Peyer's patch (tissue), 4 donors: ENCODE results near the gene KCNMA1. TPM values are rescaled to one million over a fixed set of nuclear protein-coding genes. Genes with fewer than 3 reads are reported as not detected.

Experiments used
- DNase-seq, 3 donors: peaks; one replicate each; pipeline ENCODE4 v3.0.0-alpha.2; 2017 to 2019
- H3K27ac ChIP-seq, 4 donors: fragments of 200-600 bp; sonication (generic); one replicate each; pipeline ENCODE4 v1.5.1; 2016 to 2019
- H3K27me3 ChIP-seq, 2 donors: fragments of 200-600 bp; sonication (generic); one replicate each; pipeline ENCODE4 v1.5.1; 2019
- H3K36me3 ChIP-seq, 3 donors: fragments of 200-600 bp; sonication (generic); one replicate each; pipeline ENCODE4 v1.5.1; 2016 to 2019
- H3K4me1 ChIP-seq, 4 donors: fragments of 200-600 bp; sonication (generic); one replicate each; pipeline ENCODE4 v1.5.1; 2016 to 2019
- H3K4me3 ChIP-seq, 4 donors: fragments of 200-600 bp; sonication (generic); 1 replicate in 3 of 4; 2 replicates in 1 of 4; pipeline ENCODE4 v1.5.1; 2016 to 2019; ENCODE audit warnings: mild to moderate bottlenecking in 1 of 4
- H3K9me3 ChIP-seq, 4 donors: fragments of 200-600 bp; sonication (generic); one replicate each; pipeline ENCODE4 v1.5.1; 2016 to 2019; ENCODE audit warnings: mild to moderate bottlenecking in 1 of 4
- POLR2A ChIP-seq, 2 donors: fragments of 450-650 bp; IDR thresholded peaks; one replicate each; pipeline ENCODE4 v1.5.1; 2017; ENCODE audit warnings: antibody characterized with exemption in 2 of 2, mild to moderate bottlenecking in 2 of 2, moderate library complexity in 2 of 2
- total RNA-seq, 4 donors: library from RNA; depleted of rRNA; stranded (reverse); fragments of >200 nt; gene quantifications; one replicate each; pipeline ENCODE4 v1.1.0, GENCODE V29; 2016
- TF ChIP-seq, protein P1 (sequence below), 6 experiments: fragments of 450-650 bp in 4 of 6; fragments of 200-600 bp in 2 of 6; sonication (generic) in 1 of 6; IDR thresholded peaks; one replicate each; pipeline ENCODE4 v1.5.1; 2017 to 2019; ENCODE audit warnings: antibody characterized with exemption in 6 of 6, mild to moderate bottlenecking in 3 of 6, moderate library complexity in 1 of 6

The KCNMA1 gene
- total RNA-seq, 4 donors from 2014 or later = 17.8 to 29.1 (median 23.9) TPM

DNA sequence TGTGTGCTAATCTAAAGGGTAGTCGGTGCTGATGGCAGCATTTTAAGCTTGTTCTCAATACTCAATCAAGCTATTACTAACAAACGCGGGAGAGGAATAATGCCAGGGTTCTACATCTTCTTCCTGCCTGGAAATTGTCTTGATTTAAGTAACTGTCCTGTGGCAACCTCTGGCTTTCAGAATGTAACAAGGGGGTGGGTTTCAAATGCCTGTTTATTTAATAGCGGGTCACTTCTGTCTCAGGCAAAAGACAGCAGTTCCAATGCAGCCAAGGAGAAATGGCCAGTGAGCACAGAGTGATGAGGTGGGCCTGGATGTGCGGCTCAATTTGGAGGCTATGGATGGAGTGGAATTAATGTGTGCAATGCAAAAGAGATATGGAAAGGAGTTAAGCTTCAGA, 692.4 kb downstream of the KCNMA1 start:
- H3K27ac ChIP-seq = no peak overlapping the region
- no peak for DNase-seq
- H3K27me3 ChIP-seq = no peaks in the 10 kb centered on the region
- no peaks in the 10 kb centered on the region for H3K9me3 ChIP-seq
- H3K36me3 ChIP-seq = no peaks in the 10 kb centered on the region
- no peaks in the 10 kb centered on the region for H3K4me1 ChIP-seq
- H3K4me3 ChIP-seq = no peak overlapping the region
- TF ChIP-seq, protein P1, sequence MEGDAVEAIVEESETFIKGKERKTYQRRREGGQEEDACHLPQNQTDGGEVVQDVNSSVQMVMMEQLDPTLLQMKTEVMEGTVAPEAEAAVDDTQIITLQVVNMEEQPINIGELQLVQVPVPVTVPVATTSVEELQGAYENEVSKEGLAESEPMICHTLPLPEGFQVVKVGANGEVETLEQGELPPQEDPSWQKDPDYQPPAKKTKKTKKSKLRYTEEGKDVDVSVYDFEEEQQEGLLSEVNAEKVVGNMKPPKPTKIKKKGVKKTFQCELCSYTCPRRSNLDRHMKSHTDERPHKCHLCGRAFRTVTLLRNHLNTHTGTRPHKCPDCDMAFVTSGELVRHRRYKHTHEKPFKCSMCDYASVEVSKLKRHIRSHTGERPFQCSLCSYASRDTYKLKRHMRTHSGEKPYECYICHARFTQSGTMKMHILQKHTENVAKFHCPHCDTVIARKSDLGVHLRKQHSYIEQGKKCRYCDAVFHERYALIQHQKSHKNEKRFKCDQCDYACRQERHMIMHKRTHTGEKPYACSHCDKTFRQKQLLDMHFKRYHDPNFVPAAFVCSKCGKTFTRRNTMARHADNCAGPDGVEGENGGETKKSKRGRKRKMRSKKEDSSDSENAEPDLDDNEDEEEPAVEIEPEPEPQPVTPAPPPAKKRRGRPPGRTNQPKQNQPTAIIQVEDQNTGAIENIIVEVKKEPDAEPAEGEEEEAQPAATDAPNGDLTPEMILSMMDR (IDR thresholded peaks at IDR 0.05) = no peak
- no peak for TF ChIP-seq POLR2A (IDR thresholded peaks at IDR 0.05)

DNA sequence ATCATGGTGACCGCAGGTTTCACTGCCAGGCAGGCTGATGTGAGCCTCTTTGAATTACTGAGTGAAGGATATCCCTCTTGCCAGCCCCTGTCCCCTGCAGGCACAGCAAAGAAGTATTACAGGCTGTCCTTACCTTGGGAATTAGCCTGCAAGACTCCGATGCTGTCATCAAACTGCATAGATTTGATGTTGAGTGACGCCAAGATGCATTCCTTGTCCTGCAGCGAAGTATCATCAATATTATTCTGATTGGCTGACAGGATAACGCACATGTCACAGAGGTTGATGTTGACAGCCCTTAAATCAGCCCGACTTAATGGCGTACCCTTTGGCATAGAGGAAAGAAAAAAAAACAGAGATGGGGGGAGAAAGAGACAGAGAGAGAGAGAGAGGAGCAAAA, 693.0 kb downstream of the KCNMA1 start:
- no peaks in the 10 kb centered on the region for H3K9me3 ChIP-seq
- TF ChIP-seq, protein P1 (IDR thresholded peaks at IDR 0.05) = no peak
- TF ChIP-seq POLR2A (IDR thresholded peaks at IDR 0.05) = no peak

DNA sequence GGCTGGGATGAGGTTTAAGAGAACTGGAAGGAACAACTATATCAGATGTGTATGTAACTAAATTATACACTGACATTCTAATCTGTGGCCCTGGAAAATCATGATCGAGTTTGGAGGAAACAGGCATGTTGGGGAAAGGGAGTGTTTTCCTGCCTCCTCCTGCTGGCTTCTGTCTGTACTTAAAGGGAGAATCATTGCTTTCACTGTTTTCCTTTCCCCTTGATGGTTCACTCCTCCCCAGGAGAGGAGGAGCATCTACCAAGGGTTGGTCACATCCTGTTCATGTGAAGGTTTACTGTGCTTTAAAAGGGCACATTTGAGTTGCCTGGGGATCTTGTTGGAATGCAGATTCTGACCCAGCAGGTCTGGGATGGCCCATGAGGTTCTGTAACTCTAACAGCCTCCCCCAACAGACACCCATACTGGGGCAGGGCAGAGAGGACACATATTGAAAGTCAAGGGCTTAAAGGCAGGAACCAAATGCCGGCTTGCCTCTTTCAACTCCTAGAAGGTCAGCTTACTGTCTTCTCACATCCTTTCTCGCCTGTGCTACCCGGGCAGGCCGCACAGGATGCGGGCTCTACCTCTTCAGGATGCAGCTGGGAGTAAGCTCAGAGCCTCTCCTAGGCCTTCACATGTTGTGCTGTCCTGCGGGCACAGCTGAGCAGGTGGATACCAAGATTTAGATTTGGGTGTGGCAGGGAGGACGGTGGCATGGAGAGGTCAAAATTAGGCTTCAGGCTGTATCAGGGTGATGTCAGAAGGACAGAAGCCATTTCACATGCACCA, 694.8 kb downstream of the KCNMA1 start:
- no peaks in the 10 kb centered on the region for H3K27me3 ChIP-seq
- TF ChIP-seq POLR2A (IDR thresholded peaks at IDR 0.05) = no peak
- TF ChIP-seq, protein P1 (IDR thresholded peaks at IDR 0.05) = no peak
- H3K4me3 ChIP-seq = no peak overlapping the region
- H3K4me1 ChIP-seq = no peaks in the 10 kb centered on the region
- H3K36me3 ChIP-seq = no peaks in the 10 kb centered on the region
- H3K9me3 ChIP-seq = no peaks in the 10 kb centered on the region
- no peak for DNase-seq
- no peak overlapping the region for H3K27ac ChIP-seq

More for the DNA sequence above, 693.0 kb downstream of the KCNMA1 start:
- no peaks in the 10 kb centered on the region for H3K4me1 ChIP-seq
- DNase-seq = no peak
- no peaks in the 10 kb centered on the region for H3K36me3 ChIP-seq
- no peak overlapping the region for H3K27ac ChIP-seq
- no peak overlapping the region for H3K4me3 ChIP-seq
- no peaks in the 10 kb centered on the region for H3K27me3 ChIP-seq

DNA sequence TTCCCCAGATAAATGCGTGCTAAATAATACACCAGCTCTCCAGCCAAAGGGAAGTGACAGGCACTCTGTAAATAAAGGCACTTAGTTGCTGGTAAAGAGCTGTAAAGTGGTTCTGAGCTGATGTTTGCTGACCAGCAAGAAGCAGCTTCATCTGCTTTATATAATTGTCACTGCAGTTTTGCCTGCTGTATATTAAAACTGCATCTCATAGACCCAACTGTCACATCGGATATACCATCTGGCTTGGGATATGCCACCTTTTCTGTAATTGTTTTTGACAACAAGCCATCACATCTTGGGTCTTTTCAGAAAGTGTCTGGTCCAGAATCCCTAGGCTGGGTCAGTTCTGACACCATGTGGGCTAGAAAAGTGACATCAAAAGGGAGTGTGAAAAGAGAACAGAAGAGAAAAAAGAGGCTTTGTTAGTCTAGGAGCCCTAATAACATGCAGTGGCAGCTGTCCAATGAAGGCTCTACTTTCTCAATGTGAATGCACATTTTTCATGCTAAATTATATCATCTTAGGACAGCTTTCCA, 697.6 kb downstream of the KCNMA1 start:
- TF ChIP-seq POLR2A (IDR thresholded peaks at IDR 0.05) = no peak
- TF ChIP-seq, protein P1 (IDR thresholded peaks at IDR 0.05) = no peak
- no peaks in the 10 kb centered on the region for H3K9me3 ChIP-seq
- H3K4me3 ChIP-seq = no peak overlapping the region
- DNase-seq = no peak
- H3K36me3 ChIP-seq = no peaks in the 10 kb centered on the region
- H3K27ac ChIP-seq = no peak overlapping the region
- no peaks in the 10 kb centered on the region for H3K27me3 ChIP-seq
- H3K4me1 ChIP-seq = no peaks in the 10 kb centered on the region

DNA sequence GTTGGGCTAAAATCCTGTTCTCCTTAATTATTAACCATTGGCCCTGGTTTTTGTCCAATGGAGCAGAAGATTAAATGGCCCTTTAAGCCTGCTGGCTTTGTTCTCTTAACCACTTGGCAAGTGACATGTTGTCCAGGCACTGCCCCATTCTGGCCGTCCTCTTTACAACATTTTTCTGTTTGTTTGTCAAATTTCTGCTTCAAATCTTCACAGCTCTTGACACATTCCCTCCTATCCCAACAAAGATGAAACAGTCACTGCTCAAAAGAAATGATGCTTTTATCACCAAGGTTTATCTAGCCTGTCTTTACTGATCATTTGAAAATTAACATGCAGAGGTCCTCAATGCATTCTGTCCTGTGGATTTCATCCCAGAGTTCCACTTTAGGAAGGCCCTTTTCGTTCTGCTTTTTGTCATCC, 700.4 kb downstream of the KCNMA1 start:
- Histone ChIP-seq H3K27ac (no peak overlapping the region), H3K4me3 (no peak overlapping the region), H3K36me3 (no peaks in the 10 kb centered on the region), H3K27me3 (no peaks in the 10 kb centered on the region), H3K4me1 (no peaks in the 10 kb centered on the region), H3K9me3 (no peaks in the 10 kb centered on the region)
- no peak for DNase-seq
- TF ChIP-seq POLR2A (IDR thresholded peaks at IDR 0.05) = no peak
- TF ChIP-seq, protein P1 (IDR thresholded peaks at IDR 0.05) = no peak
